ENCODE measurements around the gene CBL.

- TF ChIP-seq, protein P1, sequence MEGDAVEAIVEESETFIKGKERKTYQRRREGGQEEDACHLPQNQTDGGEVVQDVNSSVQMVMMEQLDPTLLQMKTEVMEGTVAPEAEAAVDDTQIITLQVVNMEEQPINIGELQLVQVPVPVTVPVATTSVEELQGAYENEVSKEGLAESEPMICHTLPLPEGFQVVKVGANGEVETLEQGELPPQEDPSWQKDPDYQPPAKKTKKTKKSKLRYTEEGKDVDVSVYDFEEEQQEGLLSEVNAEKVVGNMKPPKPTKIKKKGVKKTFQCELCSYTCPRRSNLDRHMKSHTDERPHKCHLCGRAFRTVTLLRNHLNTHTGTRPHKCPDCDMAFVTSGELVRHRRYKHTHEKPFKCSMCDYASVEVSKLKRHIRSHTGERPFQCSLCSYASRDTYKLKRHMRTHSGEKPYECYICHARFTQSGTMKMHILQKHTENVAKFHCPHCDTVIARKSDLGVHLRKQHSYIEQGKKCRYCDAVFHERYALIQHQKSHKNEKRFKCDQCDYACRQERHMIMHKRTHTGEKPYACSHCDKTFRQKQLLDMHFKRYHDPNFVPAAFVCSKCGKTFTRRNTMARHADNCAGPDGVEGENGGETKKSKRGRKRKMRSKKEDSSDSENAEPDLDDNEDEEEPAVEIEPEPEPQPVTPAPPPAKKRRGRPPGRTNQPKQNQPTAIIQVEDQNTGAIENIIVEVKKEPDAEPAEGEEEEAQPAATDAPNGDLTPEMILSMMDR (IDR thresholded peaks at IDR 0.05) = no peak
- TF ChIP-seq POLR2AphosphoS5 (IDR thresholded peaks at IDR 0.05) (no peak), POLR2A (IDR thresholded peaks at IDR 0.05) (no peak), EP300 (IDR thresholded peaks at IDR 0.05) (no peak)
These were observed 46.0 kb upstream of the CBL start for GRCh38 chr11:119160151-119160550.
